Activated naive CD8-positive, alpha-beta T cell treated with anti-CD3 and anti-CD28 coated beads for 36 hours (primary cell): ENCODE data around the gene SCAF4. TPM values are rescaled to one million over a fixed set of nuclear protein-coding genes. Genes with fewer than 3 reads are reported as not detected.
A peak's percentile ranks its signal among the peaks of the same experiment; 100 is the strongest.
"Not testable (repeated sequence)": the region's sequence is repeated elsewhere in the genome, so short reads cannot be mapped to it uniquely, and the experiment has no call there.

Source experiments
- DNase-seq: peaks from one replicate; pipeline ENCODE4 v3.0.0; 2021
- H3K27ac Mint-ChIP-seq: one replicate; pipeline ENCODE4 v1.8.0; 2022; ENCODE audit warnings: mild to moderate bottlenecking, moderate library complexity, mixed read lengths
- H3K27me3 Mint-ChIP-seq: one replicate; pipeline ENCODE4 v1.8.0; 2022; ENCODE audit warnings: mild to moderate bottlenecking, mixed read lengths
- H3K36me3 Mint-ChIP-seq: one replicate; pipeline ENCODE4 v1.8.0; 2021; ENCODE audit warnings: mild to moderate bottlenecking, mixed read lengths
- H3K4me1 Mint-ChIP-seq: one replicate; pipeline ENCODE4 v1.8.0; 2021; ENCODE audit warnings: mixed read lengths
- H3K4me3 Mint-ChIP-seq: one replicate; pipeline ENCODE4 v1.8.0; 2022; ENCODE audit warnings: mild to moderate bottlenecking, moderate library complexity, mixed read lengths
- H3K9me3 Mint-ChIP-seq: one replicate; pipeline ENCODE4 v1.8.0; 2022; ENCODE audit warnings: mixed read lengths
- total RNA-seq, 2 experiments: library from RNA; stranded (reverse); gene quantifications; one replicate each; pipeline ENCODE4 v1.2.3, GENCODE V29; 2021

Gene SCAF4
- total RNA-seq: 10 to 100 TPM; 50.3 to 55.4 TPM

GRCh38 chr21:31731857-31732596, at the start of gene SCAF4:
Gene SCAF4, minus strand, starts transcription at chr21:31732118. Its CDS starts 426 bp downstream, at chr21:31731692.
- Mint-ChIP-seq H3K9me3 (no peaks in the 10 kb centered on the region), H3K4me3 (peak within 1 kb of the TSS; percentile 79), H3K36me3 (peaks cover 14% of the 10 kb centered on the region), H3K27ac (peak within 1 kb of the TSS; percentile 72), H3K4me1 (peaks cover 7% of the 10 kb centered on the region), H3K27me3 (no peaks in the 10 kb centered on the region)
- DNase-seq: peak; percentile 83

GRCh38 chr21:31780944-31781343, 49.0 kb upstream of the SCAF4 start:
- Mint-ChIP-seq H3K4me1 (peaks cover 3% of the 10 kb centered on the region), H3K4me3 (no peak overlapping the region), H3K9me3 (no peaks in the 10 kb centered on the region), H3K27me3 (no peaks in the 10 kb centered on the region), H3K27ac (no peak overlapping the region), H3K36me3 (no peaks in the 10 kb centered on the region)
- DNase-seq: no peak

- H3K27me3 Mint-ChIP-seq: no peaks in the 10 kb centered on the region
- no peaks in the 10 kb centered on the region for H3K36me3 Mint-ChIP-seq
- no peaks in the 10 kb centered on the region for H3K9me3 Mint-ChIP-seq
- no peaks in the 10 kb centered on the region for H3K4me1 Mint-ChIP-seq
- H3K27ac Mint-ChIP-seq: no peak overlapping the region
- H3K4me3 Mint-ChIP-seq: no peak overlapping the region
- no peak for DNase-seq
These were observed 46.6 kb upstream of the SCAF4 start for GRCh38 chr21:31778546-31778945.

GRCh38 chr21:31777857-31778256, 45.9 kb upstream of the SCAF4 start:
- DNase-seq: no peak
- Mint-ChIP-seq H3K4me1 (no peaks in the 10 kb centered on the region), H3K36me3 (no peaks in the 10 kb centered on the region), H3K4me3 (no peak overlapping the region), H3K27me3 (no peaks in the 10 kb centered on the region), H3K27ac (no peak overlapping the region), H3K9me3 (no peaks in the 10 kb centered on the region)

- no peak for DNase-seq
- Mint-ChIP-seq H3K27ac (no peak overlapping the region), H3K4me1 (no peaks in the 10 kb centered on the region), H3K27me3 (no peaks in the 10 kb centered on the region), H3K36me3 (no peaks in the 10 kb centered on the region), H3K4me3 (no peak overlapping the region), H3K9me3 (no peaks in the 10 kb centered on the region)
These were observed 42.1 kb upstream of the SCAF4 start for GRCh38 chr21:31774031-31774430.

- no peaks in the 10 kb centered on the region for H3K27me3 Mint-ChIP-seq
- no peaks in the 10 kb centered on the region for H3K36me3 Mint-ChIP-seq
- H3K4me3 Mint-ChIP-seq: no peak overlapping the region
- DNase-seq: no peak
- H3K27ac Mint-ChIP-seq: peak overlapping the region; percentile 64
- no peaks in the 10 kb centered on the region for H3K4me1 Mint-ChIP-seq
- no peaks in the 10 kb centered on the region for H3K9me3 Mint-ChIP-seq
These were observed 41.0 kb upstream of the SCAF4 start for GRCh38 chr21:31772674-31773555.

- Mint-ChIP-seq H3K36me3 (no peaks in the 10 kb centered on the region), H3K4me1 (peaks cover 1% of the 10 kb centered on the region), H3K9me3 (no peaks in the 10 kb centered on the region), H3K4me3 (no peak overlapping the region), H3K27ac (no peak overlapping the region), H3K27me3 (no peaks in the 10 kb centered on the region)
- no peak for DNase-seq
These were observed 39.8 kb upstream of the SCAF4 start for GRCh38 chr21:31771685-31772084.

- no peak overlapping the region for H3K27ac Mint-ChIP-seq
- peaks cover under 1% of the 10 kb centered on the region for H3K27me3 Mint-ChIP-seq
- no peaks in the 10 kb centered on the region for H3K36me3 Mint-ChIP-seq
- no peak overlapping the region for H3K4me3 Mint-ChIP-seq
- H3K4me1 Mint-ChIP-seq: peaks cover 1% of the 10 kb centered on the region
- H3K9me3 Mint-ChIP-seq: no peaks in the 10 kb centered on the region
- no peak for DNase-seq
These were observed 36.8 kb upstream of the SCAF4 start for GRCh38 chr21:31768710-31769109.

- DNase-seq: no peak
- H3K27me3 Mint-ChIP-seq: peaks cover 11% of the 10 kb centered on the region
- no peak overlapping the region for H3K4me3 Mint-ChIP-seq
- H3K36me3 Mint-ChIP-seq: no peaks in the 10 kb centered on the region
- H3K9me3 Mint-ChIP-seq: no peaks in the 10 kb centered on the region
- H3K27ac Mint-ChIP-seq: no peak overlapping the region
- peaks cover 1% of the 10 kb centered on the region for H3K4me1 Mint-ChIP-seq
These were observed 35.0 kb upstream of the SCAF4 start for GRCh38 chr21:31766899-31767298.

- DNase-seq, H3K4me1 Mint-ChIP-seq, H3K36me3 Mint-ChIP-seq, H3K9me3 Mint-ChIP-seq, H3K4me3 Mint-ChIP-seq, H3K27ac Mint-ChIP-seq: not testable (repeated sequence)
- peaks cover 13% of the 10 kb centered on the region for H3K27me3 Mint-ChIP-seq
These were observed 33.9 kb upstream of the SCAF4 start for GRCh38 chr21:31765850-31766249.

GRCh38 chr21:31760931-31761330, 29.0 kb upstream of the SCAF4 start:
- DNase-seq: no peak
- Mint-ChIP-seq H3K36me3 (no peaks in the 10 kb centered on the region), H3K9me3 (no peaks in the 10 kb centered on the region), H3K4me3 (no peak overlapping the region), H3K27ac (no peak overlapping the region), H3K4me1 (no peaks in the 10 kb centered on the region), H3K27me3 (peaks cover 17% of the 10 kb centered on the region)

- no peaks in the 10 kb centered on the region for H3K4me1 Mint-ChIP-seq
- DNase-seq: no peak
- no peak overlapping the region for H3K4me3 Mint-ChIP-seq
- H3K27me3 Mint-ChIP-seq: peaks cover 5% of the 10 kb centered on the region
- H3K27ac Mint-ChIP-seq: no peak overlapping the region
- H3K9me3 Mint-ChIP-seq: no peaks in the 10 kb centered on the region
- peaks cover 3% of the 10 kb centered on the region for H3K36me3 Mint-ChIP-seq
These were observed 24.9 kb upstream of the SCAF4 start for GRCh38 chr21:31756787-31757186.

- no peak for DNase-seq
- peaks cover 3% of the 10 kb centered on the region for H3K27me3 Mint-ChIP-seq
- H3K27ac Mint-ChIP-seq: no peak overlapping the region
- no peaks in the 10 kb centered on the region for H3K4me1 Mint-ChIP-seq
- no peak overlapping the region for H3K4me3 Mint-ChIP-seq
- H3K36me3 Mint-ChIP-seq: peaks cover 3% of the 10 kb centered on the region
- H3K9me3 Mint-ChIP-seq: no peaks in the 10 kb centered on the region
These were observed 23.1 kb upstream of the SCAF4 start for GRCh38 chr21:31755027-31755426.

- Mint-ChIP-seq H3K9me3 (no peaks in the 10 kb centered on the region), H3K4me3 (no peak overlapping the region), H3K36me3 (peaks cover 3% of the 10 kb centered on the region), H3K4me1 (no peaks in the 10 kb centered on the region), H3K27ac (no peak overlapping the region), H3K27me3 (peaks cover under 1% of the 10 kb centered on the region)
- DNase-seq: no peak
These were observed 22.7 kb upstream of the SCAF4 start for GRCh38 chr21:31754708-31754960.

GRCh38 chr21:31753949-31754707, 22.2 kb upstream of the SCAF4 start:
- Mint-ChIP-seq H3K27ac (no peak overlapping the region), H3K36me3 (peaks cover 3% of the 10 kb centered on the region), H3K4me1 (no peaks in the 10 kb centered on the region), H3K27me3 (no peaks in the 10 kb centered on the region), H3K9me3 (no peaks in the 10 kb centered on the region), H3K4me3 (no peak overlapping the region)
- no peak for DNase-seq
